ENCODE results near the gene HLA-F. TPM values are rescaled to one million over a fixed set of nuclear protein-coding genes. Genes with fewer than 3 reads are reported as not detected.

Gene HLA-F
- polyA plus RNA-seq, 2 of the 4 experiments (the other 2 are of a cell fraction) = 2.7 to 4.5 TPM

DNA sequence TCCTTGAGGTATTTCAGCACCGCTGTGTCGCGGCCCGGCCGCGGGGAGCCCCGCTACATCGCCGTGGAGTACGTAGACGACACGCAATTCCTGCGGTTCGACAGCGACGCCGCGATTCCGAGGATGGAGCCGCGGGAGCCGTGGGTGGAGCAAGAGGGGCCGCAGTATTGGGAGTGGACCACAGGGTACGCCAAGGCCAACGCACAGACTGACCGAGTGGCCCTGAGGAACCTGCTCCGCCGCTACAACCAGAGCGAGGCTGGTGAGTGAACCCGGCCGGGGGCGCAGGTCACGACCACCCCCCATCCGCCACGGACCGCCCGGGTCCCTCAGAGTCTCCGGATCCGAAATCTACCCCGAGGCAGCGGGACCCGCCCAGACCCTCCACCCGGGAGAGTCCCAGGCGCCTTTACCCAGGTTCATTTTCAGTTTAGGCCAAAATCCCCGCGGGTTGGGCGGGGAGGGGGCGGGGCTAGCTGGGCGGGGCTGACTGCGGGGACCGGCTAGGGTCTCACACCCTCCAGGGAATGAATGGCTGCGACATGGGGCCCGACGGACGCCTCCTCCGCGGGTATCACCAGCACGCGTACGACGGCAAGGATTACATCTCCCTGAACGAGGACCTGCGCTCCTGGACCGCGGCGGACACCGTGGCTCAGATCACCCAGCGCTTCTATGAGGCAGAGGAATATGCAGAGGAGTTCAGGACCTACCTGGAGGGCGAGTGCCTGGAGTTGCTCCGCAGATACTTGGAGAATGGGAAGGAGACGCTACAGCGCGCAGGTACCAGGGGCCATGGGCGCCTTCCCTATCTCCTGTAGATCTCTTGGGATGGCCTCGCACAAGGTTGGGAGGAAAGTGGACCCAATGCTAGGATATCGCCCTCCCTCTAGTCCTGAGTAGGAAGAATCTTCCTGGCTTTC is 693 bp downstream of the HLA-F start:
- no peak for FAIRE-seq
- TF ChIP-seq JUN (IDR thresholded peaks at IDR 0.05) (no peak), RNF2 (IDR thresholded peaks at IDR 0.05; ENCODE audit: borderline replicate concordance, low read depth) (0 out of 2 replicates have a peak, but pooled peaks have one; percentile 32)
- Histone ChIP-seq H3K9me3 (no peaks in the 10 kb centered on the region), H3K27ac (peak overlapping the region; percentile 43 to 84; a peak in 5 of 6 replicates), H3K4me2 (peak overlapping the region; percentile 85), H3K4me1 (no peaks in the 10 kb centered on the region), H3K4me3 (peak overlapping the region; percentile 55)
- peak; percentile 41 to 63; a peak in 5 of 6 replicates for ATAC-seq
- POLR2A ChIA-PET = no interaction called here
- CTCF ChIA-PET = no interaction called here
- DNase-seq (ENCODE audit: low read depth in 1 of 2, low spot score in 1 of 2) = no peak
- whole genome bisulfite sequencing (ENCODE audit: missing lambda C conversion rate) = 95% methylated on average over 13 of the region's 76 CpGs

DNA sequence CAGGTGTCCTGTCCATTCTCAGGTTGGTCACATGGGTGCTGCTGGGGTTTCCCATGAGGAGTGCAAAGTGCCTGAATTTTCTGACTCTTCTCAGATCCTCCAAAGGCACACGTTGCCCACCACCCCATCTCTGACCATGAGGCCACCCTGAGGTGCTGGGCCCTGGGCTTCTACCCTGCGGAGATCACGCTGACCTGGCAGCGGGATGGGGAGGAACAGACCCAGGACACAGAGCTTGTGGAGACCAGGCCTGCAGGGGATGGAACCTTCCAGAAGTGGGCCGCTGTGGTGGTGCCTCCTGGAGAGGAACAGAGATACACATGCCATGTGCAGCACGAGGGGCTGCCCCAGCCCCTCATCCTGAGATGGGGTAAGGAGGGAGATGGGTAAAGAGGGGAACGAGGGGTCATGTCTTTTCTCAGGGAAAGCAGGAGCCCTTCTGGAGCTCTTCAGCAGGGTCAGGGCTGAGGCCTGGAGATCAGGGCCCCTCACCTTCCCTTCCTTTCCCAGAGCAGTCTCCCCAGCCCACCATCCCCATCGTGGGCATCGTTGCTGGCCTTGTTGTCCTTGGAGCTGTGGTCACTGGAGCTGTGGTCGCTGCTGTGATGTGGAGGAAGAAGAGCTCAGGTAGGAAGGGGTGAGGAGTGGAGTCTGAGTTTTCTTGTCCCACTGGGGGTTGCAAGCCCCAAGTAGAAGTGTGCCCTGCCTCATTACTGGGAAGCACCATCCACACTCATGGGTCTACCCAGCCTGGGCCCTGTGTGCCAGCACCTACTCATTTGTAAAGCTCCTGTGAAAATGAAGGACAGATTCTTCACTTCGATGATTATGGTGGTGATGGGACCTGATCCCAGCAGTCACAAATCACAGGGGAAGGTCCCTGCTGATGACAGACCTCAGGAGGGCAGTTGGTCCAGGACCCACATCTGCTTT is 2.0 kb downstream of the HLA-F start:
- FAIRE-seq (no peak), ATAC-seq (no peak), DNase-seq (ENCODE audit: low read depth in 1 of 2, low spot score in 1 of 2) (no peak)
- H3K4me1 ChIP-seq = no peaks in the 10 kb centered on the region
- TF ChIP-seq POLR2AphosphoS2 (conservative IDR thresholded peaks at IDR 0.05; ENCODE audit: low read length) = no peak
- TF ChIP-seq, protein P1, sequence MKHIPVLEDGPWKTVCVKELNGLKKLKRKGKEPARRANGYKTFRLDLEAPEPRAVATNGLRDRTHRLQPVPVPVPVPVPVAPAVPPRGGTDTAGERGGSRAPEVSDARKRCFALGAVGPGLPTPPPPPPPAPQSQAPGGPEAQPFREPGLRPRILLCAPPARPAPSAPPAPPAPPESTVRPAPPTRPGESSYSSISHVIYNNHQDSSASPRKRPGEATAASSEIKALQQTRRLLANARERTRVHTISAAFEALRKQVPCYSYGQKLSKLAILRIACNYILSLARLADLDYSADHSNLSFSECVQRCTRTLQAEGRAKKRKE (CRISPR knock-in tag; IDR thresholded peaks at IDR 0.05; ENCODE audit: low read depth) = no peak
- TF ChIP-seq, protein P2, sequence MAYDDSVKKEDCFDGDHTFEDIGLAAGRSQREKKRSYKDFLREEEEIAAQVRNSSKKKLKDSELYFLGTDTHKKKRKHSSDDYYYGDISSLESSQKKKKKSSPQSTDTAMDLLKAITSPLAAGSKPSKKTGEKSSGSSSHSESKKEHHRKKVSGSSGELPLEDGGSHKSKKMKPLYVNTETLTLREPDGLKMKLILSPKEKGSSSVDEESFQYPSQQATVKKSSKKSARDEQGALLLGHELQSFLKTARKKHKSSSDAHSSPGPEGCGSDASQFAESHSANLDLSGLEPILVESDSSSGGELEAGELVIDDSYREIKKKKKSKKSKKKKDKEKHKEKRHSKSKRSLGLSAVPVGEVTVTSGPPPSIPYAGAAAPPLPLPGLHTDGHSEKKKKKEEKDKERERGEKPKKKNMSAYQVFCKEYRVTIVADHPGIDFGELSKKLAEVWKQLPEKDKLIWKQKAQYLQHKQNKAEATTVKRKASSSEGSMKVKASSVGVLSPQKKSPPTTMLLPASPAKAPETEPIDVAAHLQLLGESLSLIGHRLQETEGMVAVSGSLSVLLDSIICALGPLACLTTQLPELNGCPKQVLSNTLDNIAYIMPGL (CRISPR knock-in tag; IDR thresholded peaks at IDR 0.05; ENCODE audit: borderline replicate concordance) = no peak
- no peak for TF ChIP-seq HDAC2 (IDR thresholded peaks at IDR 0.05)
- no peak for TF ChIP-seq NPAS2 (CRISPR knock-in tag; IDR thresholded peaks at IDR 0.05; ENCODE audit: borderline replicate concordance)
- TF ChIP-seq, protein P3, sequence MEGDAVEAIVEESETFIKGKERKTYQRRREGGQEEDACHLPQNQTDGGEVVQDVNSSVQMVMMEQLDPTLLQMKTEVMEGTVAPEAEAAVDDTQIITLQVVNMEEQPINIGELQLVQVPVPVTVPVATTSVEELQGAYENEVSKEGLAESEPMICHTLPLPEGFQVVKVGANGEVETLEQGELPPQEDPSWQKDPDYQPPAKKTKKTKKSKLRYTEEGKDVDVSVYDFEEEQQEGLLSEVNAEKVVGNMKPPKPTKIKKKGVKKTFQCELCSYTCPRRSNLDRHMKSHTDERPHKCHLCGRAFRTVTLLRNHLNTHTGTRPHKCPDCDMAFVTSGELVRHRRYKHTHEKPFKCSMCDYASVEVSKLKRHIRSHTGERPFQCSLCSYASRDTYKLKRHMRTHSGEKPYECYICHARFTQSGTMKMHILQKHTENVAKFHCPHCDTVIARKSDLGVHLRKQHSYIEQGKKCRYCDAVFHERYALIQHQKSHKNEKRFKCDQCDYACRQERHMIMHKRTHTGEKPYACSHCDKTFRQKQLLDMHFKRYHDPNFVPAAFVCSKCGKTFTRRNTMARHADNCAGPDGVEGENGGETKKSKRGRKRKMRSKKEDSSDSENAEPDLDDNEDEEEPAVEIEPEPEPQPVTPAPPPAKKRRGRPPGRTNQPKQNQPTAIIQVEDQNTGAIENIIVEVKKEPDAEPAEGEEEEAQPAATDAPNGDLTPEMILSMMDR (IDR thresholded peaks at IDR 0.05) = no peak
- TF ChIP-seq MAZ (IDR thresholded peaks at IDR 0.05; ENCODE audit: borderline replicate concordance, low read depth, low read length) = no peak
- TF ChIP-seq SMC3 (IDR thresholded peaks at IDR 0.05) = no peak
- TF ChIP-seq, protein P4, sequence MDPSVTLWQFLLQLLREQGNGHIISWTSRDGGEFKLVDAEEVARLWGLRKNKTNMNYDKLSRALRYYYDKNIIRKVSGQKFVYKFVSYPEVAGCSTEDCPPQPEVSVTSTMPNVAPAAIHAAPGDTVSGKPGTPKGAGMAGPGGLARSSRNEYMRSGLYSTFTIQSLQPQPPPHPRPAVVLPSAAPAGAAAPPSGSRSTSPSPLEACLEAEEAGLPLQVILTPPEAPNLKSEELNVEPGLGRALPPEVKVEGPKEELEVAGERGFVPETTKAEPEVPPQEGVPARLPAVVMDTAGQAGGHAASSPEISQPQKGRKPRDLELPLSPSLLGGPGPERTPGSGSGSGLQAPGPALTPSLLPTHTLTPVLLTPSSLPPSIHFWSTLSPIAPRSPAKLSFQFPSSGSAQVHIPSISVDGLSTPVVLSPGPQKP (IDR thresholded peaks at IDR 0.05; ENCODE audit: low read depth, low read length) = no peak
- TF ChIP-seq KDM5A (IDR thresholded peaks at IDR 0.05) = no peak
- TF ChIP-seq RARB (CRISPR knock-in tag; IDR thresholded peaks at IDR 0.05) = no peak
- no peak for TF ChIP-seq RFX5 (IDR thresholded peaks at IDR 0.05)
- TF ChIP-seq, protein P5, sequence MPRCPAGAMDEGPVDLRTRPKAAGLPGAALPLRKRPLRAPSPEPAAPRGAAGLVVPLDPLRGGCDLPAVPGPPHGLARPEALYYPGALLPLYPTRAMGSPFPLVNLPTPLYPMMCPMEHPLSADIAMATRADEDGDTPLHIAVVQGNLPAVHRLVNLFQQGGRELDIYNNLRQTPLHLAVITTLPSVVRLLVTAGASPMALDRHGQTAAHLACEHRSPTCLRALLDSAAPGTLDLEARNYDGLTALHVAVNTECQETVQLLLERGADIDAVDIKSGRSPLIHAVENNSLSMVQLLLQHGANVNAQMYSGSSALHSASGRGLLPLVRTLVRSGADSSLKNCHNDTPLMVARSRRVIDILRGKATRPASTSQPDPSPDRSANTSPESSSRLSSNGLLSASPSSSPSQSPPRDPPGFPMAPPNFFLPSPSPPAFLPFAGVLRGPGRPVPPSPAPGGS (IDR thresholded peaks at IDR 0.05) = no peak
- TF ChIP-seq EP300 (IDR thresholded peaks at IDR 0.05) = no peak
- no peak for TF ChIP-seq MYC (IDR thresholded peaks at IDR 0.05; ENCODE audit: borderline replicate concordance, low read length)
- TF ChIP-seq, protein P6, sequence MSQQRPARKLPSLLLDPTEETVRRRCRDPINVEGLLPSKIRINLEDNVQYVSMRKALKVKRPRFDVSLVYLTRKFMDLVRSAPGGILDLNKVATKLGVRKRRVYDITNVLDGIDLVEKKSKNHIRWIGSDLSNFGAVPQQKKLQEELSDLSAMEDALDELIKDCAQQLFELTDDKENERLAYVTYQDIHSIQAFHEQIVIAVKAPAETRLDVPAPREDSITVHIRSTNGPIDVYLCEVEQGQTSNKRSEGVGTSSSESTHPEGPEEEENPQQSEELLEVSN (IDR thresholded peaks at IDR 0.05; ENCODE audit: borderline replicate concordance, low read depth) = no peak
- no peak for TF ChIP-seq HOXA7 (CRISPR knock-in tag; IDR thresholded peaks at IDR 0.05)
- TF ChIP-seq FOXS1 (CRISPR knock-in tag; IDR thresholded peaks at IDR 0.05) = no peak
- ChIA-PET POLR2A (no interaction called here), CTCF (interaction anchor here (0.6 to 1.8 kb wide), 6 partner anchors 9 to 1119 kb away, joined by 3 to 5 read pairs (median 3); no protein-coding TSS in a partner anchor)
- no peak overlapping the region for H3K4me2 ChIP-seq
- H3K4me3 ChIP-seq = no peak overlapping the region
- no peak overlapping the region for H3K27ac ChIP-seq
- WGBS (ENCODE audit: missing lambda C conversion rate) = 76% methylated on average over 8 of the region's 11 CpGs
- H3K9me3 ChIP-seq = no peaks in the 10 kb centered on the region
